ENCODE results near the gene RAD51C. TPM values are rescaled to one million over a fixed set of nuclear protein-coding genes. Genes with fewer than 3 reads are reported as not detected.

Gene RAD51C
- total and polyA plus RNA-seq, 10 of the 15 experiments (the other 5 are each of a cell fraction or from before 2014, with no cell fraction given), result 59.6 to 267 (median 106) TPM

DNA sequence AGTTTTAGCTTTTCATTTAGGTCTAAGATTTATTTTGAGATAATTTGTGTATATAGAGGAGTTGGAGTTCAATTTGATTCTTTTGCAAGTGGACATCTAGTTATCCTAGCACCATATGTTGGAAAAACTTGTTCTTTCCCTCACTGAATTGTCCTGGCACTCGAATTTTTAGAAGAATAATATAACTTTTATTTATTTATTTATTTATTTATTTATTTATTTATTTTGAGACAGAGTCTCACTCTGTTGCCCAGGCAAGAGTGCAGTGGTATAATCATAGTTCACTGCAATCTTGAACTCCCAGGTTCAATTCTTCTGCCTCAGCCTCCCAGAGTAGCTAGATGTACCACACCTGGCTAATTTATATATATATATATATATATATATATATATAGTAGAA, 92.7 kb downstream of the RAD51C start:
- H3K4me1 ChIP-seq (ENCODE audit: control insufficient read depth, insufficient read depth, low read length), result no peaks in the 10 kb centered on the region
- WGBS (ENCODE audit: insufficient coverage, insufficient replicate concordance, low lambda C conversion rate, missing lambda C conversion rate), result 6% methylated on average over 1 of the region's 1 CpG
- ChIA-PET RAD21 (ENCODE audit: unreplicated experiment) (no interaction called here), CTCF (no interaction called here), POLR2A (no interaction called here), SMC1A (ENCODE audit: uncharacterized antibody, unreplicated experiment) (interaction anchor here (1.4 kb wide), 1 partner anchor 20 kb away, joined by 3 read pairs; no protein-coding TSS in a partner anchor)
- no peak for TF ChIP-seq CHD4 (IDR thresholded peaks at IDR 0.05)
- TF ChIP-seq MTA2 (IDR thresholded peaks at IDR 0.05; ENCODE audit: low read depth), result no peak
- no peak for TF ChIP-seq HDAC2 (IDR thresholded peaks at IDR 0.05)
- TF ChIP-seq TCF7 (IDR thresholded peaks at IDR 0.05; ENCODE audit: borderline replicate concordance), result no peak
- no peak for TF ChIP-seq RCOR1 (conservative IDR thresholded peaks at IDR 0.05; ENCODE audit: low read depth, low read length)
- no peak for TF ChIP-seq CREB1 (IDR thresholded peaks at IDR 0.05; ENCODE audit: low read depth)
- TF ChIP-seq GATAD2B (conservative IDR thresholded peaks at IDR 0.05; ENCODE audit: low read depth), result no peak
- TF ChIP-seq, protein P1, sequence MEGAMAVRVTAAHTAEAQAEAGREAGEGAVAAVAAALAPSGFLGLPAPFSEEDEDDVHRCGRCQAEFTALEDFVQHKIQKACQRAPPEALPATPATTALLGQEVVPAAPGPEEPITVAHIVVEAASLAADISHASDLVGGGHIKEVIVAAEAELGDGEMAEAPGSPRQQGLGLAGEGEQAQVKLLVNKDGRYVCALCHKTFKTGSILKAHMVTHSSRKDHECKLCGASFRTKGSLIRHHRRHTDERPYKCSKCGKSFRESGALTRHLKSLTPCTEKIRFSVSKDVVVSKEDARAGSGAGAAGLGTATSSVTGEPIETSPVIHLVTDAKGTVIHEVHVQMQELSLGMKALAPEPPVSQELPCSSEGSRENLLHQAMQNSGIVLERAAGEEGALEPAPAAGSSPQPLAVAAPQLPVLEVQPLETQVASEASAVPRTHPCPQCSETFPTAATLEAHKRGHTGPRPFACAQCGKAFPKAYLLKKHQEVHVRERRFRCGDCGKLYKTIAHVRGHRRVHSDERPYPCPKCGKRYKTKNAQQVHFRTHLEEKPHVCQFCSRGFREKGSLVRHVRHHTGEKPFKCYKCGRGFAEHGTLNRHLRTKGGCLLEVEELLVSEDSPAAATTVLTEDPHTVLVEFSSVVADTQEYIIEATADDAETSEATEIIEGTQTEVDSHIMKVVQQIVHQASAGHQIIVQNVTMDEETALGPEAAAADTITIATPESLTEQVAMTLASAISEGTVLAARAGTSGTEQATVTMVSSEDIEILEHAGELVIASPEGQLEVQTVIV (IDR thresholded peaks at IDR 0.05; ENCODE audit: borderline replicate concordance, partially characterized antibody), result no peak
- no peak for TF ChIP-seq ASH2L (IDR thresholded peaks at IDR 0.05; ENCODE audit: borderline replicate concordance, low read depth)
- TF ChIP-seq EED (IDR thresholded peaks at IDR 0.05; ENCODE audit: low read depth), result no peak
- ATAC-seq (no peak), FAIRE-seq (no peak), DNase-seq (ENCODE audit: low read depth, low spot score) (no peak)
- no peaks in the 10 kb centered on the region for H3K79me2 ChIP-seq (ENCODE audit: control insufficient read depth, insufficient read depth, low read length)
- no peak overlapping the region for H2AFZ ChIP-seq (ENCODE audit: control insufficient read depth, low read depth, low read length)
- H3K9me3 ChIP-seq (replicated peaks; ENCODE audit: control insufficient read depth, insufficient read depth, low read length), result no peaks in the 10 kb centered on the region
- no peaks in the 10 kb centered on the region for H3K36me3 ChIP-seq (ENCODE audit: control insufficient read depth in 2 of 2, insufficient read depth in 2 of 2, low read length in 1 of 2)
- in situ Hi-C loops (cut with MboI), result no loop called here
- intact Hi-C loops (cut with micrococcal nuclease; ENCODE audit: unreplicated experiment), result no loop called here
- no peak overlapping the region for H3K4me2 ChIP-seq (ENCODE audit: control insufficient read depth, insufficient read depth)
- H3K27ac ChIP-seq (ENCODE audit: control insufficient read depth, insufficient read depth), result no peak overlapping the region
- no peak overlapping the region for H3K9ac ChIP-seq (ENCODE audit: control insufficient read depth, insufficient read depth, low read length)
- BruUV-seq (replicated peaks), result no TSS peak
- no peaks in the 10 kb centered on the region for H4K20me1 ChIP-seq (ENCODE audit: control insufficient read depth, insufficient read depth)
- H3K27me3 ChIP-seq (replicated peaks in 1 of 2; ENCODE audit: control insufficient read depth in 2 of 2, insufficient read depth in 2 of 2, low read length in 1 of 2), result no peaks in the 10 kb centered on the region; a peak in 1 of 4 replicates
- no peak overlapping the region for H3K4me3 ChIP-seq

Small RNA genes lying within 50 kb of the gene (small RNA-seq; reads per million reads assigned to genes)
- not detected for gene AC011195.1
- not detected for gene AC025521.1
- not detected for gene RF00017
- gene RNU1-108P, result 1.8 reads per million, percentile 57 among the genes with 10 or more reads in this experiment
- gene RNU1-52P, result 0.12 reads per million
- 30.0 reads per million, percentile 98 among the genes with 10 or more reads in this experiment for gene RNU1-85P

Other genes with a start within 250 kb of the RAD51C start
- gene HSF5, start 204.2 kb upstream of the RAD51C start, total RNA-seq (2014; rRNA removed), result 0.11 TPM in 1 of 2 replicates, not detected in the other
- gene HSF5, start 204.2 kb upstream of the RAD51C start, total RNA-seq (2014; rRNA removed; fragmentation: Illumina TruSeq; extraction: Trizol), result 0.04 and 0.09 TPM in 2 replicates
- 0.13 and 0.18 TPM in 2 replicates for gene HSF5, start 204.2 kb upstream of the RAD51C start, total RNA-seq (2021)
- gene HSF5, start 204.2 kb upstream of the RAD51C start, polyA plus RNA-seq (2011; rRNA removed), result not detected in 2 replicates
- 0.12 and 0.14 TPM in 2 replicates for gene HSF5, start 204.2 kb upstream of the RAD51C start, polyA plus RNA-seq (2014; fragmentation: Illumina TruSeq; extraction: Trizol)
- under 1 TPM; 0.02 to 0.04 TPM for gene HSF5, start 204.2 kb upstream of the RAD51C start, polyA plus RNA-seq (2014; fragmentation: Nextera tagmentation; extraction: Ambion mirVana)
- gene HSF5, start 204.2 kb upstream of the RAD51C start, polyA plus RNA-seq (2014; rRNA removed), result 0.03 and 0.08 TPM in 2 replicates
- gene HSF5, start 204.2 kb upstream of the RAD51C start, polyA plus RNA-seq (2016; fragmentation: Nextera tagmentation; extraction: Ambion mirVana), result not detected
- 81.1 and 83.1 TPM in 2 replicates for gene MTMR4, start 178.0 kb upstream of the RAD51C start, total RNA-seq (2014; rRNA removed)
- 51.5 and 52.3 TPM in 2 replicates for gene MTMR4, start 178.0 kb upstream of the RAD51C start, total RNA-seq (2014; rRNA removed; fragmentation: Illumina TruSeq; extraction: Trizol)
- gene MTMR4, start 178.0 kb upstream of the RAD51C start, total RNA-seq (2021), result 87.2 and 87.6 TPM in 2 replicates
- 92.3 and 127 TPM in 2 replicates for gene MTMR4, start 178.0 kb upstream of the RAD51C start, polyA plus RNA-seq (2011; rRNA removed)
- 52.0 and 54.2 TPM in 2 replicates for gene MTMR4, start 178.0 kb upstream of the RAD51C start, polyA plus RNA-seq (2014; fragmentation: Illumina TruSeq; extraction: Trizol)
- 10 to 100 TPM; 12.8 to 15.3 TPM for gene MTMR4, start 178.0 kb upstream of the RAD51C start, polyA plus RNA-seq (2014; fragmentation: Nextera tagmentation; extraction: Ambion mirVana)
- gene MTMR4, start 178.0 kb upstream of the RAD51C start, polyA plus RNA-seq (2014; rRNA removed), result 62.4 TPM in 2 replicates
- 10 to 100 TPM; 42.0 to 47.9 TPM for gene MTMR4, start 178.0 kb upstream of the RAD51C start, polyA plus RNA-seq (2016; fragmentation: Nextera tagmentation; extraction: Ambion mirVana)
- gene TEX14, start 557 bp upstream of the RAD51C start, total RNA-seq (2014; rRNA removed), result 0.60 and 1.3 TPM in 2 replicates
- 0.60 and 0.85 TPM in 2 replicates for gene TEX14, start 557 bp upstream of the RAD51C start, total RNA-seq (2014; rRNA removed; fragmentation: Illumina TruSeq; extraction: Trizol)
- 0.37 and 0.46 TPM in 2 replicates for gene TEX14, start 557 bp upstream of the RAD51C start, total RNA-seq (2021)
- 0.26 and 0.29 TPM in 2 replicates for gene TEX14, start 557 bp upstream of the RAD51C start, polyA plus RNA-seq (2011; rRNA removed)
- gene TEX14, start 557 bp upstream of the RAD51C start, polyA plus RNA-seq (2014; fragmentation: Illumina TruSeq; extraction: Trizol), result 1.2 and 1.8 TPM in 2 replicates
- under 1 TPM; 0.53 to 0.79 TPM for gene TEX14, start 557 bp upstream of the RAD51C start, polyA plus RNA-seq (2014; fragmentation: Nextera tagmentation; extraction: Ambion mirVana)
- 0.81 and 1.2 TPM in 2 replicates for gene TEX14, start 557 bp upstream of the RAD51C start, polyA plus RNA-seq (2014; rRNA removed)
- under 1 TPM; 0.15 to 0.25 TPM for gene TEX14, start 557 bp upstream of the RAD51C start, polyA plus RNA-seq (2016; fragmentation: Nextera tagmentation; extraction: Ambion mirVana)
- 0.23 and 0.33 TPM in 2 replicates for gene PPM1E, start 63.3 kb downstream of the RAD51C start, total RNA-seq (2014; rRNA removed)
- 0.18 TPM in 2 replicates for gene PPM1E, start 63.3 kb downstream of the RAD51C start, total RNA-seq (2014; rRNA removed; fragmentation: Illumina TruSeq; extraction: Trizol)
- gene PPM1E, start 63.3 kb downstream of the RAD51C start, total RNA-seq (2021), result 0.21 and 0.28 TPM in 2 replicates
- 0.07 TPM in 2 replicates for gene PPM1E, start 63.3 kb downstream of the RAD51C start, polyA plus RNA-seq (2011; rRNA removed)
- gene PPM1E, start 63.3 kb downstream of the RAD51C start, polyA plus RNA-seq (2014; fragmentation: Illumina TruSeq; extraction: Trizol), result 0.13 and 0.22 TPM in 2 replicates
- under 1 TPM; 0.07 to 0.08 TPM for gene PPM1E, start 63.3 kb downstream of the RAD51C start, polyA plus RNA-seq (2014; fragmentation: Nextera tagmentation; extraction: Ambion mirVana)
- gene PPM1E, start 63.3 kb downstream of the RAD51C start, polyA plus RNA-seq (2014; rRNA removed), result 0.10 and 0.14 TPM in 2 replicates
- gene PPM1E, start 63.3 kb downstream of the RAD51C start, polyA plus RNA-seq (2016; fragmentation: Nextera tagmentation; extraction: Ambion mirVana), result under 1 TPM; 0.13 to 0.24 TPM

Measured in GM12878 (cell line).